Mesothelial cell of epicardium (in vitro differentiated cells): ENCODE measurements around the gene KYNU. TPM values are rescaled to one million over a fixed set of nuclear protein-coding genes. Genes with fewer than 3 reads are reported as not detected.

Source experiments
- DNase-seq, 2 experiments: peaks; one replicate each; pipeline ENCODE4 v3.0.0; 2021; ENCODE audit warnings: low spot score in 2 of 2; ENCODE audit not compliant: unreplicated experiment in 2 of 2
- H3K27ac Mint-ChIP-seq: 2 replicates; pipeline ENCODE4 v1.8.0; 2021; ENCODE audit warnings: mixed read lengths
- H3K27me3 Mint-ChIP-seq: 2 replicates; pipeline ENCODE4 v1.8.0; 2021; ENCODE audit warnings: low read depth, mixed read lengths
- H3K36me3 Mint-ChIP-seq: 2 replicates; pipeline ENCODE4 v1.8.0; 2021; ENCODE audit warnings: mixed read lengths
- H3K4me1 Mint-ChIP-seq: 2 replicates; pipeline ENCODE4 v1.8.0; 2021; ENCODE audit warnings: mixed read lengths
- H3K4me3 Mint-ChIP-seq: 2 replicates; pipeline ENCODE4 v1.8.0; 2021; ENCODE audit warnings: mild to moderate bottlenecking, moderate library complexity, mixed read lengths
- H3K9me3 Mint-ChIP-seq: 2 replicates; pipeline ENCODE4 v1.8.0; 2021; ENCODE audit warnings: mixed read lengths
- total RNA-seq: library from RNA; stranded (reverse); gene quantifications from 3 replicates; pipeline ENCODE4 v1.2.1, GENCODE V29; 2021
- TF ChIP-seq, protein P1 (sequence below): fragments of 200-600 bp; sonication (generic); IDR thresholded peaks from one replicate; pipeline ENCODE4 v1.5.0; 2021; ENCODE audit warnings: antibody characterized with exemption; ENCODE audit not compliant: unreplicated experiment

KYNU gene
- total RNA-seq, 1 donor from 2014 or later = 0.09 TPM

GRCh38 chr2:142843731-142844130 is 33.7 kb upstream of the KYNU start:
- Mint-ChIP-seq H3K9me3 (no peaks in the 10 kb centered on the region), H3K27ac (no peak overlapping the region), H3K36me3 (no peaks in the 10 kb centered on the region), H3K27me3 (no peaks in the 10 kb centered on the region), H3K4me3 (no peak overlapping the region), H3K4me1 (no peaks in the 10 kb centered on the region)
- DNase-seq = no peak
- TF ChIP-seq, protein P1, sequence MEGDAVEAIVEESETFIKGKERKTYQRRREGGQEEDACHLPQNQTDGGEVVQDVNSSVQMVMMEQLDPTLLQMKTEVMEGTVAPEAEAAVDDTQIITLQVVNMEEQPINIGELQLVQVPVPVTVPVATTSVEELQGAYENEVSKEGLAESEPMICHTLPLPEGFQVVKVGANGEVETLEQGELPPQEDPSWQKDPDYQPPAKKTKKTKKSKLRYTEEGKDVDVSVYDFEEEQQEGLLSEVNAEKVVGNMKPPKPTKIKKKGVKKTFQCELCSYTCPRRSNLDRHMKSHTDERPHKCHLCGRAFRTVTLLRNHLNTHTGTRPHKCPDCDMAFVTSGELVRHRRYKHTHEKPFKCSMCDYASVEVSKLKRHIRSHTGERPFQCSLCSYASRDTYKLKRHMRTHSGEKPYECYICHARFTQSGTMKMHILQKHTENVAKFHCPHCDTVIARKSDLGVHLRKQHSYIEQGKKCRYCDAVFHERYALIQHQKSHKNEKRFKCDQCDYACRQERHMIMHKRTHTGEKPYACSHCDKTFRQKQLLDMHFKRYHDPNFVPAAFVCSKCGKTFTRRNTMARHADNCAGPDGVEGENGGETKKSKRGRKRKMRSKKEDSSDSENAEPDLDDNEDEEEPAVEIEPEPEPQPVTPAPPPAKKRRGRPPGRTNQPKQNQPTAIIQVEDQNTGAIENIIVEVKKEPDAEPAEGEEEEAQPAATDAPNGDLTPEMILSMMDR = no peak

- Mint-ChIP-seq H3K4me3 (no peak overlapping the region), H3K9me3 (no peaks in the 10 kb centered on the region), H3K36me3 (no peaks in the 10 kb centered on the region), H3K27me3 (no peaks in the 10 kb centered on the region), H3K4me1 (peaks cover 7% of the 10 kb centered on the region), H3K27ac (no peak overlapping the region)
- no peak for DNase-seq
- TF ChIP-seq, protein P1 = no peak
These were observed 29.3 kb upstream of the KYNU start for GRCh38 chr2:142848023-142848606.

- TF ChIP-seq, protein P1 = no peak
- no peak for DNase-seq
- H3K9me3 Mint-ChIP-seq = no peaks in the 10 kb centered on the region
- H3K27me3 Mint-ChIP-seq = no peaks in the 10 kb centered on the region
- H3K4me3 Mint-ChIP-seq = no peak overlapping the region
- H3K36me3 Mint-ChIP-seq = no peaks in the 10 kb centered on the region
- peaks cover 7% of the 10 kb centered on the region for H3K4me1 Mint-ChIP-seq
- H3K27ac Mint-ChIP-seq = no peak overlapping the region
These were observed 27.6 kb upstream of the KYNU start for GRCh38 chr2:142849820-142850219.

GRCh38 chr2:142853912-142854311 is 23.6 kb upstream of the KYNU start:
- TF ChIP-seq, protein P1 = no peak
- no peak overlapping the region for H3K27ac Mint-ChIP-seq
- no peaks in the 10 kb centered on the region for H3K36me3 Mint-ChIP-seq
- H3K9me3 Mint-ChIP-seq = no peaks in the 10 kb centered on the region
- H3K27me3 Mint-ChIP-seq = no peaks in the 10 kb centered on the region
- no peak overlapping the region for H3K4me3 Mint-ChIP-seq
- DNase-seq = no peak
- peaks cover 7% of the 10 kb centered on the region for H3K4me1 Mint-ChIP-seq

GRCh38 chr2:142857256-142858164 is 20.0 kb upstream of the KYNU start:
- Mint-ChIP-seq H3K27me3 (no peaks in the 10 kb centered on the region), H3K36me3 (no peaks in the 10 kb centered on the region), H3K9me3 (no peaks in the 10 kb centered on the region), H3K4me1 (no peaks in the 10 kb centered on the region), H3K4me3 (no peak overlapping the region), H3K27ac (no peak overlapping the region)
- no peak for DNase-seq
- TF ChIP-seq, protein P1 = no peak
